ENCODE results near the gene KDM5A. TPM values are rescaled to one million over a fixed set of nuclear protein-coding genes. Genes with fewer than 3 reads are reported as not detected.
"Not testable (repeated sequence)": the region's sequence is repeated elsewhere in the genome, so short reads cannot be mapped to it uniquely, and the experiment has no call there.

The KDM5A gene
- total RNA-seq, 1 donor from 2014 or later = 44.8 TPM

GRCh38 chr12:334125-334524 lies 55.0 kb downstream of the KDM5A start:
- DNase-seq (ENCODE audit: low read depth, low spot score) = no peak

GRCh38 chr12:332581-333205 lies 56.4 kb downstream of the KDM5A start:
- DNase-seq (ENCODE audit: low read depth, low spot score) = no peak

- DNase-seq (ENCODE audit: low read depth, low spot score) = no peak
Measured at GRCh38 chr12:331287-331686, 57.8 kb downstream of the KDM5A start.

GRCh38 chr12:325906-326305 lies 63.2 kb downstream of the KDM5A start:
- DNase-seq (ENCODE audit: low read depth, low spot score) = no peak

- no peak for DNase-seq (ENCODE audit: low read depth, low spot score)
Measured at GRCh38 chr12:323507-323906, 65.6 kb downstream of the KDM5A start.

- no peak for DNase-seq (ENCODE audit: low read depth, low spot score)
Measured at GRCh38 chr12:321606-322326, 67.4 kb downstream of the KDM5A start.

GRCh38 chr12:318759-319515 lies 70.2 kb downstream of the KDM5A start:
- no peak for DNase-seq (ENCODE audit: low read depth, low spot score)

GRCh38 chr12:308511-308910 lies 80.6 kb downstream of the KDM5A start:
- DNase-seq (ENCODE audit: low read depth, low spot score) = no peak

- DNase-seq (ENCODE audit: low read depth, low spot score) = no peak
Measured at GRCh38 chr12:307406-307805, 81.7 kb downstream of the KDM5A start.

GRCh38 chr12:304805-305204 lies 84.3 kb downstream of the KDM5A start:
- DNase-seq (ENCODE audit: low read depth, low spot score) = no peak

- DNase-seq (ENCODE audit: low read depth, low spot score) = not testable (repeated sequence)
Measured at GRCh38 chr12:302766-303165, 86.4 kb downstream of the KDM5A start.

- DNase-seq (ENCODE audit: low read depth, low spot score) = not testable (repeated sequence)
Measured at GRCh38 chr12:300166-300565, 89.0 kb downstream of the KDM5A start.

- not testable (repeated sequence) for DNase-seq (ENCODE audit: low read depth, low spot score)
Measured at GRCh38 chr12:299511-299910, 89.6 kb downstream of the KDM5A start.

GRCh38 chr12:298059-298458 lies 91.1 kb downstream of the KDM5A start:
- not testable (repeated sequence) for DNase-seq (ENCODE audit: low read depth, low spot score)

GRCh38 chr12:295132-295531 lies 94.0 kb downstream of the KDM5A start:
- DNase-seq (ENCODE audit: low read depth, low spot score) = no peak

- DNase-seq (ENCODE audit: low read depth, low spot score) = no peak
Measured at GRCh38 chr12:293199-293598, 95.9 kb downstream of the KDM5A start.

- no peak for DNase-seq (ENCODE audit: low read depth, low spot score)
Measured at GRCh38 chr12:292186-292585, 96.9 kb downstream of the KDM5A start.

GRCh38 chr12:291153-291723 lies 97.9 kb downstream of the KDM5A start:
- no peak for DNase-seq (ENCODE audit: low read depth, low spot score)

GRCh38 chr12:288687-289086 lies 100.4 kb downstream of the KDM5A start:
- DNase-seq (ENCODE audit: low read depth, low spot score) = no peak

- no peak for DNase-seq (ENCODE audit: low read depth, low spot score)
Measured at GRCh38 chr12:286531-287300, 102.4 kb downstream of the KDM5A start.

- no peak for DNase-seq (ENCODE audit: low read depth, low spot score)
Measured at GRCh38 chr12:278046-278445, 111.1 kb downstream of the KDM5A start.
